PFSK-1 (cell line): ENCODE results near the gene ARHGAP21.

Source experiments
- REST ChIP-seq, 2 experiments: IDR thresholded peaks; 2 replicates each; pipeline versions ENCODE4 v1.6.1 to v1.8.0; 2011 to 2012; ENCODE audit warnings: low read depth in 2 of 2, low read length in 2 of 2, control low read depth in 1 of 2, inconsistent platforms in 1 of 2, mild to moderate bottlenecking in 1 of 2, moderate library complexity in 1 of 2; ENCODE audit not compliant: insufficient read depth in 1 of 2
- SIN3A ChIP-seq: IDR thresholded peaks from 2 replicates; pipeline ENCODE4 v1.6.1; 2012; ENCODE audit warnings: mild to moderate bottlenecking, low read length, moderate library complexity, borderline replicate concordance; ENCODE audit not compliant: insufficient read depth
- TAF1 ChIP-seq: IDR thresholded peaks from 2 replicates; pipeline ENCODE4 v1.6.1; 2012; ENCODE audit warnings: low read length, control low read depth, borderline replicate concordance; ENCODE audit not compliant: insufficient read depth

- TF ChIP-seq TAF1 (no peak), REST (IDR thresholded peaks at IDR 0.05; ENCODE audit: insufficient read depth in 1 of 2, low read depth in 2 of 2, low read length in 2 of 2) (no peak), SIN3A (no peak)
Observed at GRCh38 chr10:24554036-24554435, 169.7 kb downstream of the ARHGAP21 start.
